HG02981 (cell line): ENCODE data around the gene SESTD1.
"Not testable (repeated sequence)": the region's sequence is repeated elsewhere in the genome, so short reads cannot be mapped to it uniquely, and the experiment has no call there.

ENCODE experiments used
- ATAC-seq: cut with Tn5 transposase; IDR thresholded peaks from one replicate; pipeline ENCODE4 v1.9.1; 2021; ENCODE audit warnings: mild to moderate bottlenecking, moderate library complexity; ENCODE audit not compliant: unreplicated experiment

The SESTD1 gene

GRCh38 chr2:179268277-179268925 is 3.8 kb upstream of the SESTD1 start:
- peak; percentile 30 for ATAC-seq

DNA sequence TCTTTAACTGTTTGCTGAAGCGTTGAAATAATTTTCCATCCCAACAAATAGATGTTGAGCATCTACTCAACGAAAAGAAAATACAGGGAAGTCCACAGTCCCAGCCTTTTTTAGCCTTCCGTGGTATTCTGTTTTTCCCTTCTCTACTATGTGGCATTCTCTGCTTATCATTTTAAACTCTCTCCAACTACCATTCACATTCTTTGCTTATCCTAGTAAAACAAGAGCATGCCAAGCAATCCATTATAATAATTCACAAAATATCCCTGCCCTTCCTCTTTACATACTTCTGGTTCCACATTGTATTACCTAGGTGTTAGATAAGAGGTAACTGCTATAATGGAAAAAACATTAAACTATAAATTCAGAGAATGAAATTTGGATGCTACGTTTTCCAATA is 1.6 kb upstream of the SESTD1 start:
- no peak for ATAC-seq

GRCh38 chr2:179265082-179265510 is 464 bp upstream of the SESTD1 start:
- no peak for ATAC-seq

DNA sequence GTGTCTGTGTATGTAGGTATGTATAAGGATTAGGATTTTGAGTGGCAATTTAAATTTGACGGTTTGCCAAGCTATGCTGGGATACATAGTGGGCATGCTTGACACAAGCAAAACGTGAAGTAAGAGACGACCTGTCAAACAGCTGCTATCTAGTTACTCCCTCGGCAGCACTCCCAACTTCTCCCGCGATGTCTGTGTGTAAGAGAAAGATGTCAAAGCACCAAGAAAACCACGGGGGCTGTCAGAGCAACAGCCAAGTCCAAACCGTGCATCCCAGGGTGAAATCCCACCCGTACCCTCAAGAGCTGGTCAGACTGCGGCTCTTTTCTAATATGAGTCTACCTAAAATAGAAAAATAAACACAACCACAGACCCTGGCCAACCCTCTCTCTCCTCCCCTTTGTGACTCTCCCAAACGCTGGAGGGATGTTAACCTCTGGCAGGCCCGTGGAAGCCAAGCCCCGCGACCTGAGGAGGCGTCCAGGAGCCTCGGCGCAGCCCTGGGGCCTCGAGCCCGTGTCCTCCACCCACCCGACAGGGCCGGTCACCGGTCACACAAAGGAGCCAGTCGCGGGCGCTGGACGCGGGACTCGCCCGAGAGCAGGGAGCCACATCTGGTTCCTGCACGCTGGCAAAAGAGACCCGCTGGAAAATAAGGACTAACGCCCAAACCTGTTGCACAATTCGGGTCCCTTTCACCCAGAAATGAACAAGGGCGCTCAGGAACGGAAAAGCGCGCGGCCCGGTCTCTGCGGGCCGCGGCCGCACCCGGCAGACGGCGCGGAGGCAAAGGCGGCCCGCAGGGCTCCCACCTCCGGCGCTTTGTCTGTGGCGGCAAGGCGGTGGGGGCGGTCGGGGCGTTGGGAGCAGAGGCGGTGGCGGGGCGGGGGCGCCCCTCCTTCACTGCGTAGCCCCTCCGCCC is 925 bp downstream of the SESTD1 start:
- ATAC-seq: peak; percentile 34

GRCh38 chr2:179263015-179263414 is 1.6 kb downstream of the SESTD1 start:
- no peak for ATAC-seq

GRCh38 chr2:179262077-179262660 is 2.5 kb downstream of the SESTD1 start:
- no peak for ATAC-seq

- no peak for ATAC-seq
Measured at GRCh38 chr2:179261151-179261825, 3.3 kb downstream of the SESTD1 start.

DNA sequence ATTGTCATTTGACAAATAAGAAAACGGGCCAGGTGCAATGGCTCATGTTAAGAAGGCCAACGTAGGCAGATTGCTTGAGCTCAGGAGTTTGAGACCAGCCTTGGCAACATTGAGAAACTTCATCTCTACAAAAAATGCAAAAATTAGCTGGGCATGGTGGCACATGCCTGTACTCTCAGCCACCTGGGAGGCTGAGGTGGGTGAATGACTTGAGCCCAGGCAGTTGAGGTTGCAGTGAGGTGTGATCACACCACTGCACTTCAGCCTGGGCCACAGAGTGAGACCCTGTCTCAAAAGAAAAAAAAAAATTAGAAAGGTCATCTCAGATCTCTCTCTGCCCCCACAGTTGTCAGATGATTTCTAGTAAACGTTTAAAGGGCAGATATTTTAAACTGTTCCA is 4.4 kb downstream of the SESTD1 start:
- no peak for ATAC-seq

DNA sequence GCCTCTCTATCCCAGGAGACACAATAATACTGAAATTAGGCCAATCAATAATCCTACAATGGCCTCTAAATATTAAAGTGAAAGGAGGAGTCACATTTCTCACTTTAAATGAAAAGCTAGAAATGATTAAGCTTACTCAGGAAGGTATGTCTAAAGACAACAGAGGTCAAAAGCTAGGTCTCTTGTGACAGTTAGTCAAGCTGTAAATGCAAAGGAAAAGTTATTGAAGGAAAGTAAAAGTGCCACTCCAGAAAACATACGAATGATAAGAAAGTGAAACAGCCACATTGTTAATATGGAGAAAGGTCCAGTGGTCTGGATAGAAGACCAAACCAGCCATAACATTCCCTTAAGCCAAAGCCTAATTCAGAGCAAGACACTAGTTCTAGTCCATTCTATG is 9.5 kb downstream of the SESTD1 start:
- ATAC-seq: peak; percentile 32

- peak; percentile 41 for ATAC-seq
Measured at GRCh38 chr2:179253226-179253625, 11.4 kb downstream of the SESTD1 start.

DNA sequence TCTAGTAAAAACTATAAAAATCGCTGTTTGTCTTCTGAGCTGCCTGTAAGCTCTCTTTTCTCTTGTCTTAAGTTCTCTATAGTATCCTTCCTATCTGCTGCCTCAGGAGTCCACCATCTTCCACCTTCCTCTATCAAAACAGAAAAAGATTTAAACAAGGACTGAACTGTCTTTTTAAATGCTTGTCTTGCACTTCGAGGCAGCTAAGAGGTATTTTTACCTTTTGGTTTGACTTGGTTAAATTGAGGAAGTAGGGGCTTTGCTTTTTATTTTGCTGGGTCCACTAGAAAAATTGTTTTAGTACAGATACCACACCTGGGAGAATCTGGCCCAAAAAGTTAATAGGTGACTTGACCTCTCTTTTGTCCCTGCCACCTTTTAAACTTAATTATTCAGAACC is 12.2 kb downstream of the SESTD1 start:
- ATAC-seq: no peak

- ATAC-seq: no peak
Measured at GRCh38 chr2:179251870-179252269, 12.8 kb downstream of the SESTD1 start.

DNA sequence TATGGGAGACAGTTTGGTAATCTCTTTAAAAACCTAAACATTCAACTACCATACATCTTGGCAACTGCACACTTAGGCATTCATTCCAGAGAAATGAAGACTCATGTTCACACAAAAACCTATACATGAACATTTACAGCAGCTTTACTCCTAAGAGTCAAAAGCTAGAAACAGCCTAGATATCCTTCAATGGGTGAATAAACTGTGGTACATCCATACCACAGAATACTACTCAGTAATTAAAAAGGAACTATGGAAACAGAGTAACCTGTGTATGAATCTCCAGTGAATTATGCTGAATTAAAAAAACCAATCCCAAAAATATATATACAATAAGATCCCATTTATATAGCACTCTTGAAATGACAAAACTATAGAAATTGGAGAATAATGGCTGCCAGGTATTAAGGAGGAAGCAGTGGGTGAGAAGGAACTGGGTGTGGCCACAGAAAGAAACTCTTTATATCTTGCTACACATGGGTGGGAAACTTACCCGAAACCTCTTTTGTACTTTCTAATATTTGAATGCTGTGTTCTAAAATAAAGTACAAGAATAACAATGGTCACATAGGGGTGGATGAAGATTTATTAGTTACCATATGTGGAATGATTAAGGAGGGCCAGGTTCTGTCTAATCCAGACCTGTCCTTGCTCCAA is 13.7 kb downstream of the SESTD1 start:
- ATAC-seq: peak; percentile 27

DNA sequence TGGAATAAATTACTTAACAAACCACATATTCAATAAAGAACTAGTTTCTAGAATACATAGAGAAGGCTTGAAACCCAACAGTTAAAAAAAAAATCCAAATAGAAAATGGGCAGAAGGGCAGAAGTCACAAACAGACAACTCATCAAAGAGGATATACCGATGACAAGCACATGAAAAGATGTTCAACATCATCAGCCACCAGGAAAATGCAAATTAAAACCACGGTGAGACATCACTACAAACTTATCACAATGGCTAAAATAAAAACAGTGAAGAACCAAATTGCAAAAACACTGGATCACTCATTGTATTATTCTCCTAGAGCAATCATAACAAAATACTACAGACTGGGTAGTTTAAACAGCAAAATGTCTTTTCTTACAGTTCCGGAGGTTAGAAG is 14.5 kb downstream of the SESTD1 start:
- no peak for ATAC-seq

- no peak for ATAC-seq
Measured at GRCh38 chr2:179248024-179248348, 16.6 kb downstream of the SESTD1 start.

- no peak for ATAC-seq
Measured at GRCh38 chr2:179247318-179248023, 17.2 kb downstream of the SESTD1 start.

DNA sequence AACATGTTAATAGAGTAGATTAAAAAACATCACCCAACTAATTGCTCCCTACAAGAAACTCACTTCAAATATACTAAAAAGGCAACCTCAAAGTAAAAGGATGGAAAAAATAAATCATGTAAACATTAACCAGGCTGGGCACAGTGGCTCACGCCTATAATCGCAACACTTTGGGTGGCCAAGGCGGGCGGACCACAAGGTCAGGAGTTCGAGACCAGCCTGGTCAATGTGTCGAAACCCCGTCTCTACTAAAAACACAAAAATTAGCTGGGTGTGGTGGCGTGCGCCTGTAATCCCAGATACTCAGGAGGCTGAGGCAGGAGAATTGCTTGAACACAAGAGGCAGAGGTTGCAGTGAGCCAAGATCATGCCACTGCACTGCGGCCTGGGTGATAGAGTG is 18.8 kb downstream of the SESTD1 start:
- not testable (repeated sequence) for ATAC-seq

DNA sequence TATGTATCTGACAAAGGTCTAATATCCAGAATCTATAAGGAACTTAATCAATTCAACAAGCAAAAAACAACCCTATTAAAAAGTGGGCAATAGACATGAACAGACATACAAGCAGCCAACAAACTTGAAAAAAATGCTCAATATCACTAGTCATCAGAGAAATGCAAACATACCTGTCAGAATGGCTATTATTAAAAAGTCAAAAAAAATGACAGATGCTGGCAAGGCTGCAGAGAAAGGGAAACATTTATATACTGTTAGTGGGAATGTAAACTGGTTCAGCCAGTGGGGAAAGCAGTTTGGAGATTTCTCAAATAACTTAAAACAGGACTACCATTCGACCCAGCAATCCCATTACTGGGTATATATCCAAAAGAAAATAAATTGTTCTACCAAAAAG is 21.6 kb downstream of the SESTD1 start:
- no peak for ATAC-seq

- no peak for ATAC-seq
Measured at GRCh38 chr2:179240481-179241451, 23.9 kb downstream of the SESTD1 start.
